HepG2 (cell line): ENCODE measurements around the gene ACAT2. TPM values are rescaled to one million over a fixed set of nuclear protein-coding genes. Genes with fewer than 3 reads are reported as not detected.
A peak's percentile ranks its signal among the peaks of the same experiment; 100 is the strongest.

ENCODE experiments used
- ATRX ChIP-seq: sonication (generic); formaldehyde crosslinking; IDR thresholded peaks from 2 replicates; pipeline ENCODE4 v1.4.0; 2020; ENCODE audit warnings: missing genetic modification reagents, borderline replicate concordance
- CREM ChIP-seq, 2 experiments: sonication (generic) in 1 of 2; formaldehyde crosslinking in 1 of 2; IDR thresholded peaks; 2 replicates each; pipeline versions ENCODE4 v1.4.0 to v1.6.1; 2016 to 2020; ENCODE audit warnings: antibody characterized with exemption in 1 of 2, mild to moderate bottlenecking in 1 of 2, missing genetic modification reagents in 1 of 2
- ELF3 ChIP-seq: IDR thresholded peaks from 2 replicates; pipeline ENCODE4 v1.6.1; 2016; ENCODE audit warnings: missing genetic modification reagents, missing compliant biosample characterization
- HMG20A ChIP-seq: IDR thresholded peaks from 2 replicates; pipeline ENCODE4 v1.6.1; 2016; ENCODE audit warnings: borderline replicate concordance
- JUNB ChIP-seq: sonication (generic); formaldehyde crosslinking; IDR thresholded peaks from 2 replicates; pipeline ENCODE4 v1.8.0; 2022; ENCODE audit warnings: missing genetic modification reagents, mild to moderate bottlenecking, borderline replicate concordance
- KAT7 ChIP-seq: IDR thresholded peaks from 2 replicates; pipeline ENCODE4 v1.6.1; 2018; ENCODE audit warnings: borderline replicate concordance, missing compliant biosample characterization
- MZF1 ChIP-seq: sonication (generic); formaldehyde crosslinking; IDR thresholded peaks from 2 replicates; pipeline ENCODE4 v1.8.1; 2023; ENCODE audit warnings: mild to moderate bottlenecking, missing genetic modification reagents, borderline replicate concordance
- NCOA1 ChIP-seq: sonication (generic); formaldehyde crosslinking; IDR thresholded peaks from 2 replicates; pipeline ENCODE4 v1.9.0; 2021; ENCODE audit warnings: missing genetic modification reagents
- NCOR1 ChIP-seq: fragments of 200-600 bp; sonication (generic); IDR thresholded peaks from 2 replicates; pipeline ENCODE4 v1.7.0; 2017; ENCODE audit warnings: antibody characterized with exemption, low read length, borderline replicate concordance
- NFRKB ChIP-seq: fragments of 450-650 bp; IDR thresholded peaks from 2 replicates; pipeline ENCODE4 v1.6.1; 2017
- NPAS2 ChIP-seq: sonication (generic); formaldehyde crosslinking; IDR thresholded peaks from 2 replicates; pipeline ENCODE4 v1.8.0; 2022; ENCODE audit warnings: mild to moderate bottlenecking, missing genetic modification reagents, borderline replicate concordance
- RXRB ChIP-seq: IDR thresholded peaks from 2 replicates; pipeline ENCODE4 v1.6.1; 2016; ENCODE audit warnings: borderline replicate concordance, missing genetic modification reagents, missing compliant biosample characterization
- SP5 ChIP-seq: IDR thresholded peaks from 2 replicates; pipeline ENCODE4 v1.6.1; 2016; ENCODE audit warnings: low read depth, borderline replicate concordance
- SYNCRIP ChIP-seq: fragments of 200-400 bp; formaldehyde crosslinking; IDR thresholded peaks from 2 replicates; pipeline ENCODE4 v1.6.1; 2018; ENCODE audit warnings: mild to moderate bottlenecking, low read depth, low read length; ENCODE audit not compliant: insufficient read depth
- THYN1 ChIP-seq: sonication (generic); formaldehyde crosslinking; IDR thresholded peaks from 2 replicates; pipeline ENCODE4 v1.8.1; 2023; ENCODE audit warnings: low read depth, mild to moderate bottlenecking, moderate library complexity, missing genetic modification reagents, borderline replicate concordance
- YEATS4 ChIP-seq: sonication (generic); formaldehyde crosslinking; IDR thresholded peaks from 2 replicates; pipeline ENCODE4 v1.4.0; 2020; ENCODE audit warnings: missing genetic modification reagents, borderline replicate concordance
- ZFAT ChIP-seq: sonication (generic); formaldehyde crosslinking; conservative IDR thresholded peaks from 2 replicates; pipeline ENCODE4 v1.8.1; 2023; ENCODE audit warnings: missing genetic modification reagents, inconsistent platforms
- ZNF205 ChIP-seq: IDR thresholded peaks from 2 replicates; pipeline ENCODE4 v1.6.1; 2018; ENCODE audit warnings: missing biosample characterization, missing genetic modification reagents
- ZNF704 ChIP-seq: sonication (generic); formaldehyde crosslinking; IDR thresholded peaks from 2 replicates; pipeline ENCODE4 v1.8.1; 2023; ENCODE audit warnings: mild to moderate bottlenecking, inconsistent platforms, moderate library complexity, missing genetic modification reagents, borderline replicate concordance
- ZSCAN30 ChIP-seq: sonication (generic); formaldehyde crosslinking; IDR thresholded peaks from 2 replicates; pipeline ENCODE4 v1.5.0; 2020; ENCODE audit warnings: mild to moderate bottlenecking, missing genetic modification reagents
- polyA plus RNA-seq, 8 experiments: library from polyadenylated mRNA; depleted of rRNA in 3 of 8; stranded (reverse) in 7 of 8; unstranded in 1 of 8; fragments of >200 nt; fragmentation: Illumina TruSeq in 4 of 8; extraction: Trizol in 4 of 8; gene quantifications; 2 replicates each; pipeline versions ENCODE4 v1.2.1 to v1.2.3, GENCODE V29; 2011 to 2016; ENCODE audit warnings: low read depth in 4 of 8, missing spikeins in 1 of 8, mixed read lengths in 1 of 8; ENCODE audit not compliant: insufficient read depth in 1 of 8
- total RNA-seq, 5 experiments: library from RNA; depleted of rRNA; stranded (reverse); fragments of >200 nt; fragmentation: Illumina TruSeq; extraction: Trizol; gene quantifications; 2 replicates each; pipeline ENCODE4 v1.2.3, GENCODE V29; 2016; ENCODE audit warnings: low read depth in 1 of 5
- TF ChIP-seq, protein P1 (sequence below): sonication (generic); formaldehyde crosslinking; IDR thresholded peaks from 2 replicates; pipeline ENCODE4 v1.4.0; 2020; ENCODE audit warnings: mild to moderate bottlenecking, missing genetic modification reagents
- TF ChIP-seq, protein P2 (sequence below): sonication (generic); formaldehyde crosslinking; IDR thresholded peaks from 2 replicates; pipeline ENCODE4 v1.8.1; 2023; ENCODE audit warnings: mild to moderate bottlenecking, moderate library complexity, missing genetic modification reagents
- TF ChIP-seq, protein P3 (sequence below): sonication (generic); formaldehyde crosslinking; IDR thresholded peaks from 2 replicates; pipeline ENCODE4 v1.5.1; 2020; ENCODE audit warnings: mild to moderate bottlenecking, missing genetic modification reagents, moderate library complexity
- TF ChIP-seq, protein P4 (sequence below): IDR thresholded peaks from 2 replicates; pipeline ENCODE4 v1.6.1; 2018; ENCODE audit warnings: missing genetic modification reagents, mild to moderate bottlenecking, missing compliant biosample characterization

ACAT2 gene
- total and polyA plus RNA-seq, 2 of the 13 experiments (the other 11 are each of a cell fraction or from before 2014, with no cell fraction given): 121 to 534 TPM

DNA sequence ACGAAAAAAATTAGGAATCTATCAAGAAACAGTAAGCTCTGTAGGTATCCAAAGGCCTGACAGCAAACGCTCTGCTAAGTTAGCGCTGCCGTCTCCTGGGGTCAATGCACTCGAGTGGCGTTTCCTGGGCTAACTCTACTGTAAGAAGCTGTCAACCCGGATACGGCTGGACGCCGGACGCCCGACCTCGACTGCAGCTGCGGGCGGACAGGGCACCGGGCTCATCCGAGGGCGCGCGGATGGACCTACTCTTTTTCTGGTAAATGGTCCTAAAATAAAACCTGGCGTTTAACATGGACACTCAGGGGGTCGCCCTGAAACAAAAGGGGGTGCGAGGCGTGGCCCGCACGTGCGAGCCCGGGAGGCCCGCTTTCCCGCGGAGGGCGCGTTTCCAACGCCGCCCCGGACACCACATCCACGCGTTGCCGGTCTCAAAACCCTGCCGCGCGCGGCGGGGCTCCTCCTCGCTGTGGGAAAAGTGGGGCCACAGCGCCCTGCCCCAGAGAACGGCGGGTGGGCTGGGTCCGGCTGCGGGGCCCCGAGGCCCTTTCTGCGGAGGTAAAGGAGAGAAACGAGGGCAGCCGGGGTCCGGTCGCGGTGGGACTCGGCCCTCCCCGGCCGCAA, 27.0 kb downstream of the ACAT2 start (continued):
- TF ChIP-seq NCOR1 (no peak), THYN1 (peak; percentile 35; the same call in 1 of the 2 replicates), KAT7 (CRISPR knock-in tag) (0 out of 2 replicates have a peak, but pooled peaks have one; percentile 17), YEATS4 (no peak), ZNF205 (0 out of 2 replicates have a peak, but pooled peaks have one; percentile 27), CREM (IDR thresholded peaks at IDR 0.05) (no peak), CREM (CRISPR knock-in tag; IDR thresholded peaks at IDR 0.05) (no peak), ELF3 (CRISPR knock-in tag) (0 out of 2 replicates have a peak, but pooled peaks have one; percentile 21), NCOA1 (CRISPR knock-in tag) (no peak), RXRB (CRISPR knock-in tag) (peak; percentile 61), SYNCRIP (no peak), NFRKB (no peak), HMG20A (CRISPR knock-in tag) (no peak), NPAS2 (CRISPR knock-in tag) (0 out of 2 replicates have a peak, but pooled peaks have one; percentile 13), ZFAT (CRISPR knock-in tag) (peak; percentile 17), ZNF704 (CRISPR knock-in tag) (no peak), ZSCAN30 (CRISPR knock-in tag) (peak; percentile 52; the same call in 1 of the 2 replicates), JUNB (CRISPR knock-in tag) (no peak), ATRX (CRISPR knock-in tag) (no peak), SP5 (CRISPR knock-in tag) (0 out of 2 replicates have a peak, but pooled peaks have one; percentile 23), MZF1 (CRISPR knock-in tag) (no peak)
- TF ChIP-seq, protein P1, sequence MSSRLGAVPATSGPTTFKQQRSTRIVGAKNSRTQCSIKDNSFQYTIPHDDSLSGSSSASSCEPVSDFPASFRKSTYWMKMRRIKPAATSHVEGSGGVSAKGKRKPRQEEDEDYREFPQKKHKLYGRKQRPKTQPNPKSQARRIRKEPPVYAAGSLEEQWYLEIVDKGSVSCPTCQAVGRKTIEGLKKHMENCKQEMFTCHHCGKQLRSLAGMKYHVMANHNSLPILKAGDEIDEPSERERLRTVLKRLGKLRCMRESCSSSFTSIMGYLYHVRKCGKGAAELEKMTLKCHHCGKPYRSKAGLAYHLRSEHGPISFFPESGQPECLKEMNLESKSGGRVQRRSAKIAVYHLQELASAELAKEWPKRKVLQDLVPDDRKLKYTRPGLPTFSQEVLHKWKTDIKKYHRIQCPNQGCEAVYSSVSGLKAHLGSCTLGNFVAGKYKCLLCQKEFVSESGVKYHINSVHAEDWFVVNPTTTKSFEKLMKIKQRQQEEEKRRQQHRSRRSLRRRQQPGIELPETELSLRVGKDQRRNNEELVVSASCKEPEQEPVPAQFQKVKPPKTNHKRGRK (CRISPR knock-in tag): no peak
- TF ChIP-seq, protein P2, sequence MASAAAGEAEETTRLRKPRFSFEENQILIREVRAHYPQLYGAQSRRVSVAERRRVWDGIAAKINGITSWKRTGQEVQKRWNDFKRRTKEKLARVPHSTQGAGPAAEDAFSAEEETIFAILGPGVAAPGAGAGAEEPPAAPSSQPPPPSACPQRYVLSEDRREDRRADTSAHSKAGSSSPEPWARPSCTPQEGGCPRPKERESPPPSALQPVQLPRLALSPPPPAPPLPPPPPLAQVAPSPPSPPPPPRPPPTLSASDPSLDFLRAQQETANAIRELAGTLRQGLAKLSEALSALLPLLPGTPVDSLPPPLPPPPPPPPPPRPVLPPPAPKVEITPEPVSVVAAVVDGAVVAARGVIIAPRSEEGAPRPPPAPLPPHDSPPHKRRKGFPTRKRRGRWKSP: 0 out of 2 replicates have a peak, but pooled peaks have one; percentile 5
- TF ChIP-seq, protein P3, sequence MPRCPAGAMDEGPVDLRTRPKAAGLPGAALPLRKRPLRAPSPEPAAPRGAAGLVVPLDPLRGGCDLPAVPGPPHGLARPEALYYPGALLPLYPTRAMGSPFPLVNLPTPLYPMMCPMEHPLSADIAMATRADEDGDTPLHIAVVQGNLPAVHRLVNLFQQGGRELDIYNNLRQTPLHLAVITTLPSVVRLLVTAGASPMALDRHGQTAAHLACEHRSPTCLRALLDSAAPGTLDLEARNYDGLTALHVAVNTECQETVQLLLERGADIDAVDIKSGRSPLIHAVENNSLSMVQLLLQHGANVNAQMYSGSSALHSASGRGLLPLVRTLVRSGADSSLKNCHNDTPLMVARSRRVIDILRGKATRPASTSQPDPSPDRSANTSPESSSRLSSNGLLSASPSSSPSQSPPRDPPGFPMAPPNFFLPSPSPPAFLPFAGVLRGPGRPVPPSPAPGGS (CRISPR knock-in tag): no peak
- TF ChIP-seq, protein P4, sequence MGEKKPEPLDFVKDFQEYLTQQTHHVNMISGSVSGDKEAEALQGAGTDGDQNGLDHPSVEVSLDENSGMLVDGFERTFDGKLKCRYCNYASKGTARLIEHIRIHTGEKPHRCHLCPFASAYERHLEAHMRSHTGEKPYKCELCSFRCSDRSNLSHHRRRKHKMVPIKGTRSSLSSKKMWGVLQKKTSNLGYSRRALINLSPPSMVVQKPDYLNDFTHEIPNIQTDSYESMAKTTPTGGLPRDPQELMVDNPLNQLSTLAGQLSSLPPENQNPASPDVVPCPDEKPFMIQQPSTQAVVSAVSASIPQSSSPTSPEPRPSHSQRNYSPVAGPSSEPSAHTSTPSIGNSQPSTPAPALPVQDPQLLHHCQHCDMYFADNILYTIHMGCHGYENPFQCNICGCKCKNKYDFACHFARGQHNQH: 0 out of 2 replicates have a peak, but pooled peaks have one; percentile 26
